ENCODE data around the gene SLC19A1.

Gene SLC19A1

DNA sequence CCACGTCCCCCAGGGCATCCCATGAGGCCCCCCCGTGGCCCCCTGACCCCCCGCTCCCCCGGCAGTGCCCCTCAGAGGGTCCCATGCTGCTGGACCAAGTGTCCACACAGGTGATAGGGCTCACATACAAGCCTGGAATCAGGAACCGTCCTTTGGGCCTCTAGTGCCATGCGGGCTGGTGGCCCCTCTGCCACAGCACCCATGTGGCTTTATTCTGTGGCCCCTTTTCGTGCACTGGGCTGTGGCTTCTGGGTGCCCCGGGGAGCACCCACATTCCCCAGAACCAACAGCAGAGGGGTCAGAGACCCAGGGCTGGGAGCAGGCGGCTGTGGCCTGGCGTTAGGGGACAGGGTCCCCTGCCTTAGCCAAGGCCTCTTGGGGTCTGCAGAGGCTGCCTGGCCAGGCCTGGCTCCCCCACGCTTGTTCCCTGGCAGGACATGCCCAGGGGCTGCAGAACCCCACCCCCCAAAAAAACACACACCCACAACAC is 31.7 kb downstream of the SLC19A1 start:
- Histone ChIP-seq H3K36me3 (ENCODE audit: control insufficient read depth, insufficient read depth, low read length) (peaks cover 2% of the 10 kb centered on the region), H3K4me3 (ENCODE audit: low read length) (no peak overlapping the region), H3K27me3 (ENCODE audit: control insufficient read depth, insufficient read depth, low read length) (peaks cover 3% of the 10 kb centered on the region), H3K27ac (ENCODE audit: low read depth, low read length) (no peak overlapping the region), H3K4me1 (ENCODE audit: control insufficient read depth, insufficient read depth, low read length) (no peaks in the 10 kb centered on the region), H3K9ac (ENCODE audit: low read length) (no peak overlapping the region)

DNA sequence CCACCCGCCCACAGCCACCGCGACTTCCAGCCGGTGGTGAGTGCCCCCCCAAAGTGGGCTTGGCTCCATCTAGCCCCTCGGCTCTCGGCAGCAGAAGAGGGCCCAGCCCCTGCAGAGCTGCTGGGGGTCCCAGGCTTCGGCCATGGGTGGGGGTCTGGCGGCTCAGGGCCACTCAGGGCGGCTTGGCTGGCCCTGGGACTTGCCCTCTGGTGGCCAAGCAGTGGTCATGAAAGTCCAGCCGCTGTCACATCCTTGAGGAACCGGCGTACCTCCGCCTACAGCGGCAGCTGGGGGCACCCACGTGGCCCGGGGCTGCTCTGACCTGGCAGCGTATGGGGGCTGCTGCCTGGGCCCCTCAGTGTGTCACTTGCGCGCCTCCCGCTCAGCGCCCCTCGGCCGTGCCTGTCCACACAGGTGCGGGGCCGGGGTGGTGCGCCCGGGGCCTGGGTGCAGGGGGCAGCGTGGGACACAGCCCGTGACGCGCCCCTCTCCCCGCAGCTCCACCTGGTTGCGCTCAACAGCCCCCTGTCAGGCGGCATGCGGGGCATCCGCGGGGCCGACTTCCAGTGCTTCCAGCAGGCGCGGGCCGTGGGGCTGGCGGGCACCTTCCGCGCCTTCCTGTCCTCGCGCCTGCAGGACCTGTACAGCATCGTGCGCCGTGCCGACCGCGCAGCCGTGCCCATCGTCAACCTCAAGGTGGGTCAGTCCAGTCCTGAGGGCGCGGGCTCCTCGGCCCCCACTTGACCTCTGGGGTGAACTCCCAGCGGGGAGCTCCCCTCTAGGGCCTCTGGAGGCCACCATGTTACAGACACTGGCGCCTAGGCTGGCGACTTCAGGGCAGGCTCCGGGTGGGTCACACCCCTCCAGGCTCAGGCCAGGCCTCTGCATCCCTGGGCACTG is 32.4 kb downstream of the SLC19A1 start:
- H3K27ac ChIP-seq (ENCODE audit: low read depth, low read length) = no peak overlapping the region
- H3K27me3 ChIP-seq (ENCODE audit: control insufficient read depth, insufficient read depth, low read length) = peaks cover 3% of the 10 kb centered on the region
- no peak overlapping the region for H3K4me3 ChIP-seq (ENCODE audit: low read length)
- H3K36me3 ChIP-seq (ENCODE audit: control insufficient read depth, insufficient read depth, low read length) = peaks cover 2% of the 10 kb centered on the region
- H3K4me1 ChIP-seq (ENCODE audit: control insufficient read depth, insufficient read depth, low read length) = no peaks in the 10 kb centered on the region
- no peak overlapping the region for H3K9ac ChIP-seq (ENCODE audit: low read length)

DNA sequence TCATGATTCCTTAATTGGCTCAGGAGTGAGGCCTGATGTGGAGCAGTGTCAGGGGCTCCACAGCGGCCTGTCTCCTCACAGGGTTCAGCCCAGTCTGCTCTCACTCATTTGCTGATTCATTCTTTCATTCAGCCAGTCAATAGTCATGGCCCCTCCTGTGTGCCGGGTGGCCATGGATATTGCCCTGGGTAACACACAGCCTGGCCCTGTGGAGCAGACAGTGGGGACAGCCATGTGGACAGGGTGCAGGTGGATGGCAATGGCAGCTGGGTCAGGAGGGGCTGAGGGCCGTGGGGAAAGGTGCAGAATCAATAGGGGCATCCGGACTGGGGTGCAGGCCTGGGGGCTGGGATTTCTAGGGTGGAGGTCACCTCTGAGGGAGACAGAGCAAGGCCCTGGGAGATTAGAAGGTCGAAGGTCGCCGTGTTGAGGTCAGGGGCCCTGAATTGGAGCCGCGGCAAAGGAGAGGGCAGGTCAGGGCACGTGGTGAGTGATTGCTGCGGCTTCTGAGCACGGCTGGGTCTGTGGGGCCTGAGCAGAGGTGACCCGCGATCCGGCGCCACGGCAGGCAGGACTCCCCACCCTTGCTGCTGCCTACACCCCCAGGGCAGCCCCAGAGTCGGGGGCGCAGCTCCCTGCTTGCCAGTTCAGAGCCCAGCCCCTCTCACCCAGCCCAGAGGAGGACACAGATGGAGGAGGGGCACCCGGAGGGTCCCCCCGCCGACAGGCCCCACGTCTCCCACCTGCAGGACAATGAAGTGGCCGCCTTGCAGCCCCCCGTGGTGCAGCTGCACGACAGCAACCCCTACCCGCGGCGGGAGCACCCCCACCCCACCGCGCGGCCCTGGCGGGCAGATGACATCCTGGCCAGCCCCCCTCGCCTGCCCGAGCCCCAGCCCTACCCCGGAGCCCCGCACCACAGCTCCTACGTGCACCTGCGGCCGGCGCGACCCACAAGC is 33.4 kb downstream of the SLC19A1 start:
- H3K27ac ChIP-seq (ENCODE audit: low read depth, low read length) = no peak overlapping the region
- no peaks in the 10 kb centered on the region for H3K4me1 ChIP-seq (ENCODE audit: control insufficient read depth, insufficient read depth, low read length)
- peaks cover 3% of the 10 kb centered on the region for H3K27me3 ChIP-seq (ENCODE audit: control insufficient read depth, insufficient read depth, low read length)
- H3K4me3 ChIP-seq (ENCODE audit: low read length) = no peak overlapping the region
- H3K36me3 ChIP-seq (ENCODE audit: control insufficient read depth, insufficient read depth, low read length) = peaks cover 2% of the 10 kb centered on the region
- H3K9ac ChIP-seq (ENCODE audit: low read length) = no peak overlapping the region

DNA sequence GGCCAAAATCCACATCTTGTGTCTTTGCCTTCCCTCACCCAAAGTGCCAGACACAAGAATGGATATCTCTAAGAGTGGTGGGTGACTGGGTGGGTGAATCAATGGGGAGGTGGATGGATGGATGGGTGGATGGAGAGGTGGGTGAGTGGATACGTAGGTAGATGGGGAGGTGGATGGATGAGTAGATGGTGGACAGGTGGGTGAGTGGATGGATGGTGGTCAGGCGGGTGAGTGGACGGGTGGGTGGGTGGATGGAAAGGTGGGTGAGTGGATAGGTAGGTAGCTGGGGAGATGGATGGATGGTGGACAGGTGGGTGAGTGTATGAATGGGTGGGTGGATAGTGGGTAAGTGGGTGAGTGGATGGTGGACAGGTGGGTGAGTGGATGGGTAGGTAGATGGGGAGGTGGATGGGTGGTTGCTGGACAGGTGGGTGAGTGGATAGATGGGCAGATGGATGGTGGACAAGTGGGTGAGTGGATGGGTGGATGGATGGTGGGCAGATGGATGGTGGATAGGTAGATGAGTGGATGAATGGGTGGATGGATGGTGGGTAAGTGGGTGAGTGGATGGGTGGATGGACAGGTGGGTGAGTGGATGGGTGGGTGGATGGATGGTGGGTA is 34.2 kb downstream of the SLC19A1 start:
- no peak overlapping the region for H3K27ac ChIP-seq (ENCODE audit: low read depth, low read length)
- no peaks in the 10 kb centered on the region for H3K4me1 ChIP-seq (ENCODE audit: control insufficient read depth, insufficient read depth, low read length)
- peaks cover 3% of the 10 kb centered on the region for H3K27me3 ChIP-seq (ENCODE audit: control insufficient read depth, insufficient read depth, low read length)
- no peak overlapping the region for H3K9ac ChIP-seq (ENCODE audit: low read length)
- peaks cover 2% of the 10 kb centered on the region for H3K36me3 ChIP-seq (ENCODE audit: control insufficient read depth, insufficient read depth, low read length)
- H3K4me3 ChIP-seq (ENCODE audit: low read length) = no peak overlapping the region

DNA sequence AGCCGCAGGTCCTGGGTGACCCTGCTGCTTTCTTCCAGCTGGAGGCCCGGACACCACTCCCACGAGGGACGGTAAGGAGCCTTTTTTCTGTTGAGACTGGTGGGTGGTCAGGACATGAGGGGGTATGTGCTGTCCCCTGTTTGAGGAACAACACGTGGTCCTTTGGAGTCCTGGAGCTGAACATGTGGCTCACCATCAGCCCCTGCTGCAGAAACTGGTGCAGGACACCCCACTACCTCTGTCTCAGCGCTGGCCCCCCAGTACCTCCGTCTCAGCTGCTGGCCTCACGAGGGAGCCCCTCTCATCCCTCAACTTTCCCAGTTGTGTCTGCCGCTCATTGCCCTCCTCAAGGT is 34.7 kb downstream of the SLC19A1 start:
- H3K4me1 ChIP-seq (ENCODE audit: control insufficient read depth, insufficient read depth, low read length) = no peaks in the 10 kb centered on the region
- peaks cover 2% of the 10 kb centered on the region for H3K36me3 ChIP-seq (ENCODE audit: control insufficient read depth, insufficient read depth, low read length)

GRCh38 chr21:45506836-45507522 is 35.3 kb downstream of the SLC19A1 start:
- peaks cover 2% of the 10 kb centered on the region for H3K36me3 ChIP-seq (ENCODE audit: control insufficient read depth, insufficient read depth, low read length)
- H3K4me3 ChIP-seq (ENCODE audit: low read length) = no peak overlapping the region
- H3K27me3 ChIP-seq (ENCODE audit: control insufficient read depth, insufficient read depth, low read length) = peaks cover 3% of the 10 kb centered on the region
- H3K9ac ChIP-seq (ENCODE audit: low read length) = no peak overlapping the region
- no peaks in the 10 kb centered on the region for H3K4me1 ChIP-seq (ENCODE audit: control insufficient read depth, insufficient read depth, low read length)
- H3K27ac ChIP-seq (ENCODE audit: low read depth, low read length) = no peak overlapping the region

More for the DNA sequence above, 34.7 kb downstream of the SLC19A1 start:
- Histone ChIP-seq H3K27ac (ENCODE audit: low read depth, low read length) (no peak overlapping the region), H3K27me3 (ENCODE audit: control insufficient read depth, insufficient read depth, low read length) (peaks cover 3% of the 10 kb centered on the region), H3K9ac (ENCODE audit: low read length) (no peak overlapping the region), H3K4me3 (ENCODE audit: low read length) (no peak overlapping the region)

DNA sequence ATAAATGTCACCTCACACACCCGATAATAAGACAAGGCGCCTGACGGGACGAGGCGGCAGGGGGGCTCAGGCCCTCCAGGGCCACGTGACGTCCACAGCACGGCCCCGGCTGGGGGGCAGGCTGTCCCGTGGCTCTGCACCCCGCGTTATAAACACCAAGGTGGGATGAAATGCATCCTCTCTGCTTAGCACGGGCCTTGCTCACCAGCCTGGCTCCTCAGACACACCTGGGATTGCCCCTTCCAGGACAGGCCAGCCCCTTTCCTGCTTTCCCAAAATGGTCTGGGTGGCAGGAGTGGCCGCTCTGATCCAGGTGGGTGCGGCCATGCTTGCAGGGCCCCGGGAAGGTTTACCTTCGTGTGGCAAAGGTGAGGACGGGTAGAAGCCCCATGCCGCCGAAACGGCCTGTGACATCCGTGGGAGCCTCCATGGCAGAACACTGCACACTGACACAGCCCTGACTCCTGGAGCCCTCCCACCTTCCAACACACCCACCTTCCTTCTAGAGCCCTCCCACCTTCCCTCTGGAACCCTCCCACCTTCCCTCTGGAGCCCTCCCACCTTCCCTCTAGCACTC is 35.9 kb downstream of the SLC19A1 start:
- peaks cover 3% of the 10 kb centered on the region for H3K27me3 ChIP-seq (ENCODE audit: control insufficient read depth, insufficient read depth, low read length)
- H3K4me3 ChIP-seq (ENCODE audit: low read length) = no peak overlapping the region
- H3K36me3 ChIP-seq (ENCODE audit: control insufficient read depth, insufficient read depth, low read length) = peaks cover 2% of the 10 kb centered on the region
- H3K4me1 ChIP-seq (ENCODE audit: control insufficient read depth, insufficient read depth, low read length) = no peaks in the 10 kb centered on the region
- no peak overlapping the region for H3K9ac ChIP-seq (ENCODE audit: low read length)
- H3K27ac ChIP-seq (ENCODE audit: low read depth, low read length) = no peak overlapping the region

DNA sequence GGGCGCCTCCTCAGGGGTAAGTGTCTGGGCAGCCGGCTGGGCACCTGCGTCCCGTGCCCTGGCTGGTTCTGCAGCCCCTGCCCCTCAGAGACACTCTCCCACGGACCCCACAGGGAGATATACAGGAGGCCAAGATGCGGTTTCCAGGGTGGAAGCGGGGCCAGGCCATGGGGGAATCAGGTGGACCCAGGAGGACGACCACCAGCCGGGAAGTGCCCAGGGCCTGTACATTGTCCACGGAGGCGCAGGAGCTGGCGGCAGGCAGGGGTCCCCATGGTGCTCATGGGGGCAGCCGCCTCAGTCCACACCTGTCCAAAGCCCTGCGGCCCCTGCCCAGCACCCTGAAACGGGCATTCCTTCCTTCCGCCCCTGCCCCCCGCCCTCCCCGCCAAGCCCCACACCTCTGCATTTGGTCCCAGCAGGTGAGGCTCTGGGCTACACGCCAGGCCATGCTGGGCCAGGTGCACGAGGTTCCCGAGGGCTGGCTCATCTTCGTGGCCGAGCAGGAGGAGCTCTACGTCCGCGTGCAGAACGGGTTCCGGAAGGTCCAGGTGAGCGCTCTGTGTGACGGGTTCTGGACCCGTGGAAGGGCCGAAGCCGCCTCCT is 36.7 kb downstream of the SLC19A1 start:
- H3K9ac ChIP-seq (ENCODE audit: low read length) = no peak overlapping the region
- peaks cover 3% of the 10 kb centered on the region for H3K27me3 ChIP-seq (ENCODE audit: control insufficient read depth, insufficient read depth, low read length)
- no peaks in the 10 kb centered on the region for H3K36me3 ChIP-seq (ENCODE audit: control insufficient read depth, insufficient read depth, low read length)
- no peak overlapping the region for H3K4me3 ChIP-seq (ENCODE audit: low read length)
- no peak overlapping the region for H3K27ac ChIP-seq (ENCODE audit: low read depth, low read length)
- no peaks in the 10 kb centered on the region for H3K4me1 ChIP-seq (ENCODE audit: control insufficient read depth, insufficient read depth, low read length)

DNA sequence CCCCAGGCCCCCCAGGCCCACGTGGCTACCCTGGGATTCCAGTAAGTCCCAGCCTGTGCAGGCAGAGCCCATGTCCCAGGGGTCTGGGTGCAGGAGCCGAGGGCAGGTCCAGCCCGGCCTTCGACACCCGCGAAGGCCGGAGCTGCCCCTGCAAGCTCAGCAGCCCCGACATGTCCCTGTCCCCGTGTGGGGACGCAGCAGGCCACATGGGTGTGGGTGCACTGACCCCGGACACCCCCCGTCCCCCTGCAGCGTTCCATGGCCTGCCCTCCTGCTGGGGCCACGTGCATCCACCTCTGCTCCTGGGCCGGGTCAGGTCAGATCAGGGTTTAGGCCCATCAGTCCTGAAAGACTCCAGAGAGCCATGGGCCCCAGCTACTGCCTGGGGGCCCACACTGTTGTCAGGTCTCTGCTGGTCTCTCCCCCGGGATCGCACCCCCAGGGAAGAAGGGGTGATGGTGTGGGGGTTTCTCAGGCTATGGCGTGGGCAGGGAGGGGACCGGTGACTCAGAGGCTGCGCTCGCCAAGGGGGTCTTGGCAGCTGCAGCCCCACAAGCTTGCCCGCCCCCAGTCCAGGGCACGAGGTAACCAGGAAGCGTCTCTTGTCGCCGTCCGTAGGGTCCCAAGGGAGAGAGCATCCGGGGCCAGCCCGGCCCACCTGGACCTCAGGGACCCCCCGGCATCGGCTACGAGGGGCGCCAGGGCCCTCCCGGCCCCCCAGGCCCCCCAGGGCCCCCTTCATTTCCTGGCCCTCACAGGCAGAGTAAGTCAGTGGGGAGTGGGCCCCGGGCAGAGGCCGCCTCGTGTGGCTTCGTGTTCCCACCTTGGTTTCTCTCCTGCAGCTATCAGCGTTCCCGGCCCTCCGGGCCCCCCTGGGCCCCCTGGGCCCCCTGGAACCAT is 37.5 kb downstream of the SLC19A1 start:
- H3K4me1 ChIP-seq (ENCODE audit: control insufficient read depth, insufficient read depth, low read length) = no peaks in the 10 kb centered on the region
- no peak overlapping the region for H3K27ac ChIP-seq (ENCODE audit: low read depth, low read length)
- H3K4me3 ChIP-seq (ENCODE audit: low read length) = no peak overlapping the region
- H3K27me3 ChIP-seq (ENCODE audit: control insufficient read depth, insufficient read depth, low read length) = peaks cover 3% of the 10 kb centered on the region
- H3K36me3 ChIP-seq (ENCODE audit: control insufficient read depth, insufficient read depth, low read length) = no peaks in the 10 kb centered on the region
- H3K9ac ChIP-seq (ENCODE audit: low read length) = no peak overlapping the region

GRCh38 chr21:45504021-45504515 is 38.2 kb downstream of the SLC19A1 start:
- no peak overlapping the region for H3K4me3 ChIP-seq (ENCODE audit: low read length)
- H3K27ac ChIP-seq (ENCODE audit: low read depth, low read length) = no peak overlapping the region
- H3K9ac ChIP-seq (ENCODE audit: low read length) = no peak overlapping the region
- H3K36me3 ChIP-seq (ENCODE audit: control insufficient read depth, insufficient read depth, low read length) = no peaks in the 10 kb centered on the region
- H3K27me3 ChIP-seq (ENCODE audit: control insufficient read depth, insufficient read depth, low read length) = peaks cover 3% of the 10 kb centered on the region
- H3K4me1 ChIP-seq (ENCODE audit: control insufficient read depth, insufficient read depth, low read length) = no peaks in the 10 kb centered on the region
